Stimulated activated CD8-positive, alpha-beta memory T cell treated with anti-CD3 and anti-CD28 coated beads, Interleukin-4, amount 100 ng/mL, for 4 hours (primary cell): ENCODE results near the gene RPL15.

Experiments
- DNase-seq, 2 donors: peaks; one replicate each; pipeline ENCODE4 v3.0.0-alpha.2; 2020; ENCODE audit warnings: low read depth in 2 of 2, low spot score in 1 of 2

RPL15 gene

GRCh38 chr3:23926736-23927135 lies 9.8 kb downstream of the RPL15 start:
- no peak for DNase-seq

- no peak for DNase-seq
These were observed 11.6 kb downstream of the RPL15 start for GRCh38 chr3:23928524-23928923.

- no peak for DNase-seq
These were observed 14.7 kb downstream of the RPL15 start for GRCh38 chr3:23931597-23931996.

- no peak for DNase-seq
These were observed 15.6 kb downstream of the RPL15 start for GRCh38 chr3:23932571-23932970.

GRCh38 chr3:23934253-23934652 lies 17.3 kb downstream of the RPL15 start:
- no peak for DNase-seq

GRCh38 chr3:23937296-23937695 lies 20.4 kb downstream of the RPL15 start:
- no peak for DNase-seq

- DNase-seq: no peak
These were observed 21.8 kb downstream of the RPL15 start for GRCh38 chr3:23938688-23939087.

GRCh38 chr3:23940775-23941174 lies 23.8 kb downstream of the RPL15 start:
- no peak for DNase-seq

- DNase-seq: no peak
These were observed 24.5 kb downstream of the RPL15 start for GRCh38 chr3:23941440-23941839.

GRCh38 chr3:23942546-23942945 lies 25.6 kb downstream of the RPL15 start:
- DNase-seq: no peak

- no peak for DNase-seq
These were observed 27.3 kb downstream of the RPL15 start for GRCh38 chr3:23944007-23944783.

GRCh38 chr3:23944861-23945662 lies 28.1 kb downstream of the RPL15 start, which contains the start of gene NR1D2:
NR1D2 (plus strand) TSS chr3:23945286; CDS start chr3:23945579, 293 bp downstream.
- DNase-seq: peak; percentile 42 to 64

- no peak for DNase-seq
These were observed 28.7 kb downstream of the RPL15 start for GRCh38 chr3:23945663-23945912.

GRCh38 chr3:23945913-23946687 lies 29.2 kb downstream of the RPL15 start:
- peak; percentile 87 to 96 for DNase-seq

- DNase-seq: no peak
These were observed 31.8 kb downstream of the RPL15 start for GRCh38 chr3:23948761-23949160.

GRCh38 chr3:23949784-23950183 lies 32.9 kb downstream of the RPL15 start:
- DNase-seq: no peak

- DNase-seq: no peak
These were observed 33.4 kb downstream of the RPL15 start for GRCh38 chr3:23950293-23950692.

GRCh38 chr3:23952646-23953045 lies 35.7 kb downstream of the RPL15 start:
- no peak for DNase-seq

GRCh38 chr3:23953523-23953922 lies 36.6 kb downstream of the RPL15 start:
- no peak for DNase-seq

GRCh38 chr3:23954144-23954543 lies 37.2 kb downstream of the RPL15 start:
- no peak for DNase-seq

- no peak for DNase-seq
These were observed 39.8 kb downstream of the RPL15 start for GRCh38 chr3:23956701-23957100.
